Activated T-helper 9 cell treated with anti-CD3 and anti-CD28 coated beads, Interleukin-2, amount 50 U/mL, for 16 hours (primary cell): Measurements from ENCODE around the gene PDLIM7.

ENCODE experiments used
- DNase-seq: peaks from one replicate; pipeline ENCODE4 v3.0.0-alpha.2; 2020; ENCODE audit warnings: low read depth

PDLIM7 gene

DNA sequence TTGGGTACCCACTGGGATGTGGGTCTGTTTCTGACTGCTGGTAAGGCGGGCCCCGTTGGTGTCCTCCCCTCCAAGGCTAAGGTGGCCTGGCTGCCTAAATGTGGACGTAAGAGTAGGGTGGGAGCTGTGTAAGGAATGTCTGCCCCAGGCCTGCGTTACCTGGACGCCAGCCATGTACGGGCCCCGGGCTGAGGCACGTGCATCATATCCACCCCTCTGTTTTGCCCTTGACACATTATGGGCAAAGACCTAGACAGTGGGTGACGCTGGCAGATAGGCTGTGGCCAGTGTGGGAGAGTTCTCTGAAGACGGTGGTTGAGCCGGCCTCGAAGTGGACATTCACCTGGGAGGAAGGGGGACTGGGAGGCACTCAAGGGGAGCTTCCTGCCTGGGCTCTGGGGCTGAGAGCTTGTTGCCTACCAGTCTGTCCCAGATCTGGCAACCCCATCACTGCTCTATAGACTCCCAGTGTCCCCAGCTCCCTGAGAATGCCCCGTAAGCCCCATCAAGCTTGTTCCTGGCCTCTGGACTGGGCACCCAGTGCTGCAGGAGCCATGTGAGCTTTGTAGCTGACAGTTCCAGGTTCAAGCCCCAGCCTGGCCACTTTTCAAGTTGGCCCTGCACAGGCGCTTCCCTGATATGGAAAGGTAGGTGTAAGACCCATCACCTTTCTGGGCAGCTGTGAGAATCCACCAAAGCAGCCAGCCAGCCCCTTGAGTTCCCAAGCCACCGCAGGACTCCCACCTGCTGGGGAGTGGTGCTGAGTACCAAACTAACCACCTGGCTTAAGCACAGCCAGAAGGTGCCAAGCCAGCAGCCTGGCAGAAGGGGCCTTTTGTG lies 54.0 kb downstream of the PDLIM7 start:
- no peak for DNase-seq

DNA sequence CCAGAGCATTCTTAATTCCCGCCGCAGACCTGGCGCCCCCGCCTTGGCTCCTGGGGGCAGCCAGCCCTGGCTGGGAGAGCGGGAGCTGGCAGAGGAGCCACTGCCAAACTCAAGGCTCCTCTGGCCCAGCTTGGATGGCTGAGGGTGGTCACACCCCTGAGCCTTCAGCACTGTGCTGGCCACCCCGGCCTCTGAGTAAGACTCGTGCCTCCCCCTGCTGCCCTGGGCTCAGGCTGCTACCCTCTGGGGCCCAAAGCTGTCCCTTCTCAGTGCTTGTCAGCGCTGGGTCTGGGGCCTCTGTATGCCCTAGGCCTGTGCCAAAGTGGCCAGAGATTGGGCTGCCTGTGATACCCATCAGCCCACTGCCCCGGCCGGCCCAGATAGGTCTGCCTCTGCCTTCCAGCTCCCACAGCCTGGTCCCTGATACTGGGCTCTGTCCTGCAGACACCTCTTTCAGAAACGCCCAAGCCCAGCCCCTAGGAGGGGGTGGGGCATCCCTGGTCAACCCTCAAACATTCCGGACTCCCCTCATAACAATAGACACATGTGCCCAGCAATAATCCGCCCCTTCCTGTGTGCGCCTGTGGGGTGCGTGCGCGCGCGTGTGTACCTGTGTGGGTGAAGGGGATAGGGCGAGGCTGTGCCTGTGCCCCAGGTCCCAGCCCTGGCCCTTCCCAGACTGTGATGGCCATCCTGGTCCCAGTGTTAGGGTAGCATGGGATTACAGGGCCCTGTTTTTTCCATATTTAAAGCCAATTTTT lies 55.2 kb downstream of the PDLIM7 start:
- no peak for DNase-seq

DNA sequence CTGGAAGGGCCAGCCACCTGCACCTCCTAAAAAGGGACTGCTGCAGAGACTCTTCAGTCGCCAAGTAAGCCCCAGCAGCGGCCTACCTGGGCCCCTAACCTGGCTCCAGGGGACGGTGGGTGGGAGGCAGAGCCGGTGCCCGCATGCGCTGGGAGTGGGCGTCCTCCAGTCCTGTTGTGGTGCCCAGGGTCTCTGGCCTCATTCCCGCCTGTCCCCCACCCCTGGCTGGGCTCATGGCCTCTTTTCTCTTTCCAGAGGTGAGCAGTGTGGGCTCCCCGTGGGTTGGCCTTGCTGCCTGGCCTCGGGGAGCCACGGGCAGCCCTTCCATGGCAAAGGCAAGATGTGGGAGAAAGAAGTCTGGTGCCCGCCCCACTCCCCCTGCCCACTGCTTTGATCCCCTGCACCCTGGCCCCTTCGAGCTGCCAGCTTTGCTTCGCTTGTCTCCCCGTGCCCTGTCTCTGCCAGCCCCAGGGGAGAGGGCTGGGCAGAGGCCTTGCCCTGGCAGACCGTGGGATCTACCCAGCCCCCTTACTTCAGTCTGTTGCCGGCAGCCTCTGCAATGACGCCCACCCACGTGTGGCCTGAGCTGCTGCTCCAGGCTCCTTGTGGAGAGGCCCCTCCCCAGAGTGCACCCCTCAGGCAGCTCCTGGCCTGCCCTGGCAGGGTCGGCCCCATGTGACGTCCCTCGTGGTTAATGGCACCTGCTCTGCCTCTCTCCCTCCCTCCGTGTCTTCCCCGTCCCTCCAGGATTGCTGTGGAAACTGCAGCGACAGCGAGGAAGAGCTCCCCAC lies 56.2 kb downstream of the PDLIM7 start:
- DNase-seq = no peak

DNA sequence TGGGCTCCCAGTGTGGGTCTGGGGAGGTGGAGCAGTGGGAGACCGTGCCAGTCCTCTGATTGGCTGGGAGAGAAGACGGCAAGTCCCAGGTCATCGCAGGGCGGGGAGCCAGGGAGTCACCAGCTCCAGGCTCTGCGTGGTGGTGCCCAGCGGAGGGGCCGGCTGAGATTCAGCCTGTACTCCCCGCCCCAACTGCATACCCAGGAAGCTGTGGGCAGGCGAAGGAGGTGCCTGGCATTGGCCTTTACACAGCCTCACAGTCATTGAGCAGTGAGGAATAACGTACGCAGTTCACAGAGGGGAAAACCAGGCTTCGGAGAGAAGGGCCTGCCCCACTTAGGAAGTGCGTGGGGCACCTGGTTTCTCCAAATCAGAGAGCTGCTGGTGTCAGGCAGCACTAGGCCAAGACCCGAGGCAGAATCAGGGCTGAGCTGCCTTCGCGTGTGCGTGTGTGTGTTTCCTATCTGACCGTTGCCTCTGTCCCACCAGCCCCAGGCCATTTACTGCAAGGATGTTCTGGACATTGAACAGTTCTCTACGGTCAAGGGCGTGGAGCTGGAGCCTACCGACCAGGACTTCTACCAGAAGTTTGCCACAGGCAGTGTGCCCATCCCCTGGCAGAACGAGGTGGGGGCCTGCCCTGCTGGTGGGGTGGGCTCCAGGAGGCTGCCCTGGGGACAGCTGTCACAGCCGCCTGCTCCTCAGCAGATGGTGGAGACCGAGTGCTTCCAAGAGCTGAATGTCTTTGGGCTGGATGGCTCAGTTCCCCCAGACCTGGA lies 57.0 kb downstream of the PDLIM7 start:
- peak; percentile 42 for DNase-seq

DNA sequence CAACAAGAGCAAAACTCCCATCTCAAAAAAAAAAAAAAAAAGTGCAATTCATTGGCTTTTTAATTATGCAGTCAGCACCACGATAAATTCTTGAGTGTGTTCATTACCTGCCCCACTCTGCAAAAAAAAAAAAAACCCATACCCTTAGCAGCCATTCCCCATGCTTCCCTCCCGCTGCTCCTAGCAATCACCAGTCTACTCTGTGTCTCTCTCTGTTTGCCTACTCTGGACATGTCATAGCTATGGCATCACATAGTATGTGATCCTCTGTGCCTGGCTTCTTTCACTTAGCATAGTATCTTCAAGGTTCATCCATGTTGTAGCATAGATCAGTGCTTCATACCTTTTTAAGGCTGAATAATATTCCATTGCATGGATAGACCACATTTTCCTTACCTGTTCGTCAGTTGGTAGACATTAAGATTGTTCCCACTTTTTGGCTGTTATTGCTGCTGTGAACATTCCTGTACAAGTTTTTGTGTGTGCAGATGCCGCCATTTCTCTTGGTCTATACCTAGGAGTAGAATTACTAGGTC lies 57.8 kb downstream of the PDLIM7 start:
- DNase-seq = no peak

DNA sequence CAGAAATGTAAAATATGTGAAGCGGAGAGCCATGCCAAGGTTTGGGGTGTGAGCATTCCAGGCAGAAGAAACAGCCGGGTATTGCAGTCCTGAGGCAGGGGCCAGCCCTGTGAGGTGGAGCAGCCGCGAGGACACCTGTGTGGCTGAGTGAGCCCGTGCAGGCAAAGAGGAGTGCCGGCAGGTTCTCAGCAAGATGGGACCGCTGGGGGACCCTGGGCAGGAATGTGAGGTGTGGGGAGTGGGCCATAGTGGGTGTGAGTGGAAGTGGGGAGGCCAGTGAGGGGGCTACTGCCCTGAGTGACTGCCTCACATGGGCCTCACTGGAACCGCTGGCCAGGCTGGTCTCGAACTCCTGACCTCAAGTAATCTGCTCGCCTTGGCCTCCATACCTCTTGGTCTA lies 58.9 kb downstream of the PDLIM7 start:
- no peak for DNase-seq

DNA sequence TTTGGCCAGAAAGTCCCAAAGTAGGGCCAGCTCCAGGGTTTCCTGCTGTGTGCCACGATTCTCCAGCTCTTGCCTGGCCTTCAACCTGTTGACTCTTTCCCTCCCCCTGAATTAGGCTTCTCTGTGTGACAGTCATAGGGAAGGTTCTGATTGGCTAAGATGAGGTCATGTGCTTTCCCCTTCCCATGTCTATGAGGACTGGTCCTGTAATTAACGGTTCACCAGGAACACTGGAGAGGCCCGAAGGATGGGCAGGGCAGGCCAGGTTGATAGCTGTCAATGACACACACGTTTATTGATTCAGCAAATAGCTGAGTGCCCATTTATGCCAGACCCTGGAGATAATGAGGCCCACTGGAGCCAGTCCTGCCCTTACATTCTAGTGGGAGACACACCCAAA lies 59.8 kb downstream of the PDLIM7 start:
- no peak for DNase-seq

DNA sequence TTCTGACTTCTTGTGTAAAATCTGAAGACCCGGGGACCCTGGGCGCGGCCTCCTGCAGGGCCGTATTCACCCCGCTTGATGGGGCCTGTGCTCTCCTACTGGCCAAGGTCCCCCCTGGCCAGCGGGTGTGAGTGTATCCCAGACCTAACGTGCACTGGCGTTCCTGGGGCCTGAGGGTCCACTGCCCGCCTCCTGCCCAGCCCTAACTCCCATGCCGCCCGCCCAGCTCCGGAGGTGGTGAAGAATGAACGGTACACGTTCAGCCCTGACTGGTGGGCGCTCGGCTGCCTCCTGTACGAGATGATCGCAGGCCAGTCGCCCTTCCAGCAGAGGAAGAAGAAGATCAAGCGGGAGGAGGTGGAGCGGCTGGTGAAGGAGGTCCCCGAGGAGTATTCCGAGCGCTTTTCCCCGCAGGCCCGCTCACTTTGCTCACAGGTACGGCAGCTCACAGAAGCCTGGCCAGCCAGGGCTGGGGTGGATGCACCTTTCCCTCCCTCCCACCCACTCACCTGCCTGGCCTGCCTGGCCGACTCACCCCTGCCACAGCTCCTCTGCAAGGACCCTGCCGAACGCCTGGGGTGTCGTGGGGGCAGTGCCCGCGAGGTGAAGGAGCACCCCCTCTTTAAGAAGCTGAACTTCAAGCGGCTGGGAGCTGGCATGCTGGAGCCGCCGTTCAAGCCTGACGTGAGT lies 61.4 kb downstream of the PDLIM7 start:
- no peak for DNase-seq

DNA sequence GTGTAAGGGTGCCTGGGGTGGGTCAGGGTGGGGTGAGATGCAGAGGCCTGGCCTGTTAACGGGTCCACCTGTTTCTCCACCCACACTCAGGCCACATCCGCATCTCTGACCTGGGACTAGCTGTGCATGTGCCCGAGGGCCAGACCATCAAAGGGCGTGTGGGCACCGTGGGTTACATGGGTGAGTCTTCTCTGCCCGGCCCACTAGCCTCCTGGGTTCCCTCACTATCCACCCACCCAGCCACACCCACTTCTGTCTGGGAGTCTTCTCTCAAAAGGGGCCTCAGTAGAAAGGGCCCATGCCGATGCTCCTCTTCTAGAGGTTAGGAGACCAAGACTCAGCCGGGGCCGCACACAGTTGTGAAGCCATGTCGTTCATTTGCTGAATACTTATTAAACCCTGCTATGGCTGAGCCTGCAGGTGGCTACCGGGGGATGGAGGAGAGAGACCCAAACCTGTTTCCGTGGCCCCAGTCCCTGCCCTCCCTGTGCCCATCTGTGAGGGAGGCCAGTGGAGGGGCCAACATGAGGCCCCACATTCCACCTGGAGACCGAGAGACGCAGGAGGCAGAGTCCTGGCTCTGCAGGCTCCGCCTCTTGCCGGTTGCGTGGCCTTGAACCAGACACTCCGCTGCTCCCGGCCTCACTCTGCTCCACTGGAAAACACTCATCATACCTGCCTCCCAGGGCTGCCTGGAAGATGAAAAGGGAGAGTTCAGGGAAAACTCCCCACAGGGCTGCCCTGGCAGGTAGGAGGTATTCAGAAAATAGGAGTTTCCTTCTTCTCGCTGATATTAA lies 62.3 kb downstream of the PDLIM7 start:
- DNase-seq = no peak

DNA sequence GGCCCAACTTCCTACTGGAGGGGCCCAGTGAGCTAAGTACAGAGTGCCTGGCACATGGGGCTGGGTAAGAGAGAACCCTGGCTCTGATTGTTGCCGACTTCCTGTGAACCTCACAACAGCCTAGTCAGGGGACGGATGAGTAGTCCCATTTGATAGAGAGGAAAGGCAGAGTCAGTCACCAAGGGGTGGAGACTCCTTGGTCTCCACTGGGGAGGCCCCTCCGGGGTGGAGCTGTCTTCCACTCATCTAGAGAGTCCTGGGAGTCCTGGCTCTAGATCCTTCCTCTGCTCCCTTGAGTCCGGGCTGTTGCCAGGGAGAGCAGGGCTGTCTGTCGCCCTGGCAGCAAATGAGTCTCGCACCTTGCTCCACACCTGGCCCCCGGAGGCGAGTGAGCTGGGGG lies 63.0 kb downstream of the PDLIM7 start:
- DNase-seq = no peak

DNA sequence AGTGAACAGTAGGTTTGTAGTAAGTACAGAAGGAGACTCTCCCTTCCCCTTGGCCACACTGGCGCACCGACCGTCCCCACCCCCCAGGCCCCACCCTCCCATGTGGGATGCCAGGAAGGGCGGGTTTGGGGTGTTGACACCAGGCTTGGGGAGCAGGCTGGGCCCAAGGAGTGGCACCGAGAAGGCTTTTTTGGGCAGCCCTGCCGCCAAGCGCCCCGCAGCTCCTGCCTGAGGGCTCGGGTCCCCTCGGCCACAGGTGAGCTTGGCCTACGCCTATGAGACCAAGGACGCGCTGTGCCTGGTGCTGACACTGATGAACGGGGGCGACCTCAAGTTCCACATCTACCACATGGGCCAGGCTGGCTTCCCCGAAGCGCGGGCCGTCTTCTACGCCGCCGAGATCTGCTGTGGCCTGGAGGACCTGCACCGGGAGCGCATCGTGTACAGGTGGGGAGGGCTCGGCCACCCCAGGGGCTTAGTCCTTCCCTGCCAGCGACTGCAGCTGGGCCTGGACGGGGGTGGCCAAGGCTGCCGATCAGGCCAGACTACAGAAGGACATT lies 63.7 kb downstream of the PDLIM7 start:
- no peak for DNase-seq
